ENCODE measurements around the gene ERAS.

Gene ERAS, protein sequence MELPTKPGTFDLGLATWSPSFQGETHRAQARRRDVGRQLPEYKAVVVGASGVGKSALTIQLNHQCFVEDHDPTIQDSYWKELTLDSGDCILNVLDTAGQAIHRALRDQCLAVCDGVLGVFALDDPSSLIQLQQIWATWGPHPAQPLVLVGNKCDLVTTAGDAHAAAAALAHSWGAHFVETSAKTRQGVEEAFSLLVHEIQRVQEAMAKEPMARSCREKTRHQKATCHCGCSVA

DNA sequence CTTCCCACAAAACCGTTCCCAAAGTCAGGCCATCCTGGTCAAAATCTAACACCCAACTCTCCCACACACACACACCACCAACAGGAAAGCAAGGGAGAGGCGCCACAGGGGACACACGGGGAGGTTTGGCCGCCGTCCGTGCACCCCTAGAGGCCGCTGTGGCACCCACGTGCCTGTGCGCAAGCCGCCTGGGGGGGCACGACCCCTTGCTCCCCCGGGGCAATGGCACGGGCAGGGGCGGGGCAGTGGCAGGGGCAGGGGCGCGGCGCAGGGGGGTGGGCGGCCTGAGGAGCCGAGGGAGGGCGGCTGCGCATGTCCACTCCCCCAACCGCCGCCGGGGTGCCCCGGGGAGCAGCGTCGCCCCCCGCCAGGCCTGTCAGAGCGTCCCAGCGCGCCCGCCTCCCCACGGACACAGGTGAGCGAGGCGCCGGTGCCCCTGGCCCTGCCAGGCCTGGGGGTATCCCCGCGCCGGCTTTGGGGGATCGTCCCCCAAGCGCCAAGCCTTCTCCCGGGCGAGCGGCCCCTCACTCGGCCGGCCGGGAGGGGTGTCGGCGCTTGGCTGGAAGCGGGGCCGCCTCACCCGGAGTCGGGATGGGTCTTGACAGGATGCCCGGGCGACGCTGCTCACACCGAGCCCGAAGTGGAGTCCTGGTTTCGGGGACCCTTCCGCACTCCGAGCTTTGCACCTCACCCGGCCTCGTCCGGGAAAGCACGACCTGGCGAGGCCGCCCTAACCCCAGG, at the start of gene ERAS:
Gene ERAS, plus strand, starts transcription at position 379 of the 741 bp plus-strand sequence. CDS start 2,611 bp downstream, outside the sequence.
- DNase-seq, result no peak

DNA sequence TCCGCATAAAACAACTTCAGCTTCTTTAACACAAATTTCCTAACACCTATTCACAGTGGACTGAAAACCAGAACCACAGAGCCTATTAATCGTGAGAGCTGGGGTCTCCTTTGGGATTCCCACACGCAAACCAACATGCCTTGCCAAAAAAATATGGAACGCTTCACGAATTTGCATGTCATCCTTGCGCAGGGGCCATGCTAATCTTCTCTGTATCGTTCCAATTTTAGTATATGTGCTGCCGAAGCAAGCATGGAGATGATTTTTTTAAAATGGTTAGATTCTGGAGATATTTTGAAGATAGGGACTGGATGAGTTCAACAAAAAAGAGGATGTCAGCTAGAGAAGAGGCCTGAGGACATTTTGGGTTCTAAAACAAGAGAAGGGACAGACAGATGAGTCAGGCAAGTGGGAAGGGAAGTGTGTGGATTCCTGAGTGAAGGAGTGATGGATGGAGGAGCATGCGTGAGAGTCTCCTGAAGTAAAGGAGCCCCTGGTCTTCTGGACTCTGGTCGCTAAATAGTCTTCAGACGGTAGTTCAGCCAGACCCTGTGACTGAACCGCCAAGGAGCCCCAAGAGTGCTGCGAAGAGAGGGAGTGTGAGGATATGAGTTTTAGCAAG, 49.4 kb upstream of the ERAS start:
- DNase-seq, result no peak

DNA sequence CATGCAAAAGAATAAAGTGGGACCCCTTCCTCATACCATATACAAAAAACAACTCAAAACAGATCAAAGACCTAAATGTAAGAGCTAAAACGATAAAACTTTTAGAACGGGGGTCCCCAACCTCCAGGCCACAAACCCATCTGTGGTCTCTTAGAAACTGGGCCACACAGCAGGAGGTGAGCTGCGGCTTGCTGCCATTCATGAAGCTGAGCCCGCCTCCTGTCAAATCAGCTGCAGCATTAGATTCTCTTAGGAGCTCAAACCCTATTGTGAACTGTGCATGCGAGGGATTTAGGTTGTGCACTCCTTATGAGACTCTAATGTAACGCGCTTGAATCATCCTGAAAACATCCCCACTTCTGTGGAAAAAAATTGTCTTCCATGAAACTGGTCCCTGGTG, 46.9 kb upstream of the ERAS start:
- no peak for DNase-seq

DNA sequence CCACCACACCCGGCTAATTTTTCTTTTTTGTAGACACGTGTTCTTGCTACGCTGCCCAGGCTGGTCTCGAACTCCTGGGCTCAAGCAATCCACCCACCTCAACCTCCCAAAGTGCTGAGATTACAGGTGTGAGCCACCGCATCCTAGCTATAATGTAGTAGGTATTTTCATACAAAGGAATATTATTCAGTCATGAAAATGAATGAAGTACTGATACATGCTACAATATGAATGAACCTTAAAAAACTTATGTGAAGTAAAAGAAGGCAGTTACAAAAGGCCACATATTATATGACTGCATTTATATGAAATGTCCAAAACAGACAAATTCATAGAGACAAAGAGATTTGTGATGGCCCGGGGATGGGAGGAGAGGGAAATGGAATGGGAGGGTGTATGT, 44.6 kb upstream of the ERAS start:
- DNase-seq, result no peak

DNA sequence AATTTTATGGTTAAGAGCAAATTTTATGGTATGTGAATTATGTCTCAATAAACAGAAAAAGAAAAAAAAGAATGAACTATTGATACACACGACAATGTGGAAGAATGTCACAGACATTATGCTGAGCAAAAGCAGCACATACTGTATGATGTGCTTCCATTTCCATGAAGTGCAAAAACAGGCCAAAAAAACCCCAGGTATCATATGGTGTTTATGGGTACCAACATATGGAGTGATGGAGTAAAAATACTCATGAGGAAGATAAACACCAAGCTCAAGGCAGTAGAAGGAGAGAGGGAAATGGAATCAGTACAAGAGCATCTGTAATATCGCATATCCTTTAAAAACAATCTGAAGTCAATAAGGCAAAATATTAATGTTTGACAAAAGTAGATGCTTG, 44.1 kb upstream of the ERAS start:
- no peak for DNase-seq

DNA sequence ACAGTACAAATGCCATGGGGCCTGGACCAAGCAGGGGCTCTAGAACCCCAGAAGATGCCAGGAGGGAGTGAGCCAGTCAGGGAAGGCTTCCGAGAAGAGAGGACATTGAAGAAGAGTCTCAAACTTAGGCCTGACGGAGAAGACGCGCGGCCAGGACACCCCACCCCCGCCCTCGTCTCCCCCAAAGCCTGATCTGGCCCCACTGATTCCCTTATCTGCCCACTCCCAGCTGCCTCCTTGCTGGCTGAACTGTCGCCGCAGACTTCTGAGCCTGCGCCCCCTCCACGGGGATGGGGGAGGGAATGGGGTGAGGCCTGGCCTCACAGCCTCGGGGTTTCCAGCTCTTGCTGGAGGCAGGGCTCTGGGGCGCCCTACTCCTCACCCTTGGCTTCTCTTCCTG, 43.5 kb upstream of the ERAS start:
- no peak for DNase-seq

DNA sequence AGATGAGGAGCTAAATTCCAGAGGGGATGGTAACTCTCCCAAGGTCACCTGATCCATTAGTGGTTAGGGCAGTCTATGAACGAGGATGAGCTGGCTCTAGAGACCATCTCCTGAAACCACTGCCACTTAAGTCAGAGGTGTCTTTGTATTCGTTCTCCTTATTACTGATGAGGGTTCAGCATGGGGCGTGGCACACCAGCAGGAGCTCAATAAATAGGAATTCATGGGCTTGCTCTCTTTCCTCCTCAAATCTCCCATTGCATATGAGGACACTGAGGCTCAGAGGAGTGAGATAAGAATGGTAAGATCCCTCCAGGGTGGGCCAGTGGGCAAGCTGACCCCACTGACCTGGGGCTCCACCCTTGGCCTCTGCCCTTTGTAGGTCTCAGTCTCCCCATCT, 41.6 kb upstream of the ERAS start:
- DNase-seq, result no peak

DNA sequence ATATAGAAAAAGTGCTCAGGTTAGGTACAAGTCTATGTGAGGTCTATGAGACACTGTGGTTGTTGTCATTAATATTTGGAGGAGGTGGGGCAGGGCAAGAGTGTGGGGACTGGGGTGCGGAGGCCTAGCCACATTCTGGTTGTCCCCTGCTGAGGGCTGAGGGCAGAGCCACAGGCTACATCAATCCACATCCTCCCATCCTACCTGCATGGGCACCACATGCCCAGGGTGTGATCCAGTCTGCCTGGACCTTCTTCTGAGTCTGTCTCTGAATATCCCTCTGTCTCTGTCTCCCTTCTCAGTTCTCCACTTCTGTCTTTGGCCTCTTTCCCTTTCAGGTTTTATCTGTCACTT, 41.1 kb upstream of the ERAS start:
- DNase-seq, result no peak

DNA sequence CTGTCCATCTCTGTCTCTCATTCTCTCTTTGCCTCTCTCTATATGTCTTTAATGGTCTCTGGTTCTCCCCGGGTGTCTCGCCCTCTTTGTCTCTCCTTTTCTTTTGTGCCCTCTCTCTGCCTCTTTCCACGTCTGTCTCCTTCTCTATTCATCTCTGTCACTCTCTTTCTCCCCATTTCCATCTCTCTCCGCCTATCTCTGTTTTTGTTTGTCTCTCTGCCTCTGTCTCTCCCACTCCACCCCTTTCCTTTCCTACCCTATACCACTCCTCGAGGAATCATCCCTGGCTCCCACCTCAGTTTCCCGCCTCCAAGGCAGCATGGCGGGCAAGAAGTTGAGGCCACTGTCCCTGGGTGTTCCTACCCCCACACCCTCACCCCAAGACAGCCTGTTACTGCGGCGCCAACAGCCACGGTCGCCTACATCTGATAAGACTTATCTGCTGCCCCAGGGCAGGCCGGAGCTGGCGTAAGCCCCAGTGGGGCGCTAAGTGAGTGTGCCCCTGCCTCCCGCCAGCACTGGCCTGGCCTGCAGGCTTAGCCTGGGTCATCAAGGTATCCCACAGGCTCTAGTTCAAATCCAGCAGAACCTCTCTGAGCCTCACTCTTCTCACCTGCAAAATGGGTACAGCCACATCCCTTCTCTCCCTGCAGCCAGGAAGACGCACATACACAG, 40.6 kb upstream of the ERAS start:
- no peak for DNase-seq

DNA sequence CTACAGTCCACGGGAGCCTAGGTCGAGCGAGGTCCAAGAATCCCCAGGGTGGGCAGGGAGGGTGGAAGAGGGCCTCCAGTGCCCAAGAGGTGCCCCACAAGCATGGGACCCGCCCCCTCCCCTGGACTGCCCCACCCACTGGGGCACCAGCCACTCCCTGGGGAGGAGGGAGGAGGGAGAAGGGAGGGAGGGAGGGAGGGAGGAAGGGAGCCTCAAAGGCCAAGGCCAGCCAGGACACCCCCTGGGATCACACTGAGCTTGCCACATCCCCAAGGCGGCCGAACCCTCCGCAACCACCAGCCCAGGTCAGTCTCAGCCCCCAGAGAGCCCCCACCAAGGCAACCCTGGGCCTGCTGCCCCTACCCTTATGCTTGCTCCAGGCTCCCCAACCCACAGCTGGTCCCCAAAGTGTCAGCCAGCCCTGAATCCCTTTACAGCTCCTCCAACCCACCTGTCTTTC, 39.9 kb upstream of the ERAS start, which contains the start of gene GATA1:
Gene GATA1, plus strand, starts transcription at position 250 of the 460 bp plus-strand sequence. CDS start 4,520 bp downstream, outside the sequence.
- no peak for DNase-seq

DNA sequence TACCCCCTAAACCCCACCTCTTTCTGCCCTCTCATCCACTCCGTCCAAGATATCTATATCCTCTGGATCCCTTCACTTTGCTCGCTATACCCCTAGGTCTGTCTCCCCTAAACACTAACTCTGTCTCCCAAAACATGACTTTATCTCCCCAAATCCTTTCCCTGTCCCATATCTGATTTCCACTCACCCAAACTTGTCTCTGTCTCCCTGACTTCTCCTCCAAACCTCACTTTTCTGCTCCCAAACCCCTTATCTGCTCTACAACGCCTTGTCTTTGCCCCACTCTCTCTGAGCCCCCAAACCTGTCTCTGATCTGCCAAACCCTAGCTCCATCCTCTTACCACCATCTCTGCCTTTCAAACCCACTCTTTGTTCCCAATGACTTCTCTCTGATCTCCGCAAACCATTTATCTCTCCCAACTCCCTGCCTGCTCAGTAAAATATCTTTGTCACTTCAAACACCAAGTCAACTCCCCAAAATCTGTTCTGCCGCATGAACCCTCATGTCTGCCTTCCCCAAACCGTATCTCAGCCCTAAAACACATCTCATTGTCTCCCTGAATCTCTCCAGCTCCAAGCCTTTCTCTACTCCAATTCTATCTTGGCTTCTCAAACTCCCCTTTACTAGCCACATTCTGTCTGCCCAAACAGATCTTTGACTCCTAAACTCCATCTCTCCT, 39.3 kb upstream of the ERAS start:
- DNase-seq, result no peak

DNA sequence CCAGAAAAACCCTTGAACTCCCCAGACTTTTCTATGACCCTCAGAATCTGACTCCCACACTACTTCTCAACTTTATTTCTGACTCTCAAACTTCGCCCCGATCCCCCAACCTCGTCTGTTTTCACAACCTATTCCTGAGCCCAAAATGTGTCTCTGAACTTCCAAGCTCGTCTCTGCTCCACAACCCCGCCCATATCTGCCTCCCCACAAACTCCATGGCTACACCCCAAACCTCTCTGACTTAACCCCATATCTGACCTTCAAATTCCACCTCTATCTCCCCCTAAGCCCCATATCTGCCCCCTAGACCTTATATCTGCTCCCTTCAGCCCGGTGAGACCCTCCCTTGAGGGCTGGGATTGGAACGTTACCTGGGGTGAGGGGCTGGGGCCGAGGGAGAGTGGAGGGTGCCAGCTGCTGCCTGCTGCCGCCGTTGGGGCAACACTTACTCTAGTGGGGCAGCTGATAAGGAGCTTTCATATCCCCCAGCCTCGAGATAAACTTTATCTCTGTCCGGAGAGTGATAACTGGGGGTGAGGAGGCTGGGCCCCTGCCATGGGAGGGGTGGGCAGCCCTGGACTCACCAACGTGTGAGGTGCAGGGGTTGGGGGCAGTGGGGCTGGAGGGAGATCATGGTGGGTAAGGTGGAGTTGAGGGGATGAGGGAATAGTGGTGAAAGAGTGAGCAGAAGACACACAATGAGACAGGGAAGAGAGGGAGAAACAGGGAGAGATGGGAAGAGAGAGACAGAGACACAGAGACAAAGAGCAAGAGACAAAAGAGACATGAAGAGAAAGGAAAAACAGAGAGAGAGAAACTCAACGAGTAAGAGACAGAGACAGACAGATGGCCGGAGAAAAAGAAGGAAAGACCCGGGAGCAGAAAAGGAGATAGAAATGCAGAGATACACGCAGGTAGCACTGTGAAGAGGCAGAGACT, 38.5 kb upstream of the ERAS start:
- no peak for DNase-seq

DNA sequence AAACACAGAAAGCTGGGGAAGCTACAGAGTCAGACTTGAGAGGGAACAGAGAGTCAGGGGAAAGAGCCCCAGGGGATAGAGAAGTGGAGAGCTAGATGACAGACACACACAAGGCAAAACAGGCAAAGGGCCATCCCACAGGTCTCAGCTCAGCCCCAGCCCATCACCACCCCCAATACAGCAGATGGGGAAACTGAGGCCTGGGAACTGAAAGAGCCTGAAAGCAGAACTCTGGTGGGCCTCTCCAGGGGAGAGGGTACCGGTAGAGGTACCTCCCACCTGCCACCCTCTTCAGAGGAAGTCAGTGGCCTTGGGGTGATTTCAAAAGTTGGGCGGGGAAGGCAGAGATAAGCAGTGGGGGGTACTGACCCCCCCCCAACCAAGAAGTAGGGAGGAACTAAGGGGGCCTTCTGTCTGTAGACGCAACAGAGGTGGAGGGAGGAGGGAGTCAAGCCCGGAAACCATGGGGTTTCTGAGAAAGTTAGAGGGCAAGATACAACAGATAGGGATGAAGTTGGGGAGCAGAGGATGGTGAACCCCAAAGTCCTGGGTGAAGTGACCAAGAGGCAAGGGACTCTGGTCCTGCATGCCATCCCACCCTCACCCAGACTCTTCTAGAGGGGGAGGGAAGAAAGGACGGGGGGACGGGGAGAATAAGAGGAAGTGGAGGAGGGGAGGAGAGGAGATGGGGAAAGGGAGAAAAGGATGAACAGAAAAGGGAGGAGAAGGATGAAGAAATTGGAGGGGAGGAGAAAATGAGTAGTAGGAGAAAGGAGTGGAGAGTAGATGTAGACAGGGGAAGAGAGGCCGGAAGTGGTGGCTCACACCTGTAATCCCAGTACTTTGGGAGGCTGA, 36.7 kb upstream of the ERAS start:
- no peak for DNase-seq

DNA sequence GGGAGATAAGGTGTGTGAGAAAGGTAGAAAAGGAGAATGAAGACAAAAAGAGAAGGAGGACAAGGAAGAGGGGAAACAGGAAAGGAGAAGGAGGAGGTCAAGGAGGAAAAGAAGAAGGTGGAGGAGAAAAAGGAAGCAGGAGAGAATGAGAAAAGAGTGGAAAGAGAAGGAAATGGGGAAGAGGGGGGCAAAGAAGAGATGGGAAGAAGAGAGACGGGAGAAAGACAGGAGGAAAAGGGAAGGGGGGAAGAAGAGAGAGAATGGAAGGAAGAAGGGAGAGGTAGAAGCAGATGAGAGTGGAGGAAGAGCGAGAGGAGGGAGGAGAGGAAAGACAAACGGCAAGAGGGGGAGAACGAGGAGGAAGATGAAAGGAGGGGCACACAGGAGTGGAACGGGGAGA, 35.8 kb upstream of the ERAS start:
- DNase-seq, result no peak

DNA sequence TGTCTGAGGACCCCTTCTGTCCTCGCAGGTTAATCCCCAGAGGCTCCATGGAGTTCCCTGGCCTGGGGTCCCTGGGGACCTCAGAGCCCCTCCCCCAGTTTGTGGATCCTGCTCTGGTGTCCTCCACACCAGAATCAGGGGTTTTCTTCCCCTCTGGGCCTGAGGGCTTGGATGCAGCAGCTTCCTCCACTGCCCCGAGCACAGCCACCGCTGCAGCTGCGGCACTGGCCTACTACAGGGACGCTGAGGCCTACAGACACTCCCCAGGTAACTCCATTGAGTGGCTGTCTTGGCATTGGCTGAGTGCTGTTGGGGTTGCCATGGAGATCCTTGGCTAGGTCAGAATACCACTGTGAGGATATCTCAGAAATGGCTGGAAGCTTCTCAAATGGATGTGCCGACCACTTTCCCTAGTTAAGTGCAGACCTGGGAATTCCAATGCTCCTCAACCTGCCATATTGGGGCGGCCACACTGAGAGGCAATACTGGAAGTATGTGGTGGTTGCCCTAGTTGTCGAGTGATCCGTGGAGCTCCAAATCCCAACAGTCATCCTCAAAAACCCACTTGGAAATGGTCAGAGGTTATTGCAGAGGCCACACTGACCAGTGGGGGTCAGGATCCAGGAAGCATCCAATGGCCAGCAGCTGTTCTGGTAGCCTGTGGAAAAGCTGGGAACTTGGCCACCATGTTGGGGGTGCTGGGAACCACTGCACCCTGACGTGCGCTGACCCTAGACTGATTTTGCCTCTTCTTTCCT, 35.1 kb upstream of the ERAS start:
- DNase-seq, result no peak

DNA sequence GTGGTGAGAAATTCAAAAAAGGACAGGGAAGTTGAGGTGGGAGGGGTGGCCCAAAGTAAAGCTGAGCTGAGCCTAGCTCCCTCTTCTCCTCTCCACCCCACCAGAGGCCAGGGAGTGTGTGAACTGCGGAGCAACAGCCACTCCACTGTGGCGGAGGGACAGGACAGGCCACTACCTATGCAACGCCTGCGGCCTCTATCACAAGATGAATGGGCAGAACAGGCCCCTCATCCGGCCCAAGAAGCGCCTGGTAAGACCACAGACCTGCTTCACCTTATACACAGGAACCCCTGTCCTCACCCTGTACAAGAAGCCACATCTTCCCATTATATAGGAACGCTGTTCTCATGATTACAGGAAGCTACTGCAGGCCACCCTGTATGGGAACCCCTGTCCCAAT, 34.1 kb upstream of the ERAS start:
- DNase-seq, result no peak

DNA sequence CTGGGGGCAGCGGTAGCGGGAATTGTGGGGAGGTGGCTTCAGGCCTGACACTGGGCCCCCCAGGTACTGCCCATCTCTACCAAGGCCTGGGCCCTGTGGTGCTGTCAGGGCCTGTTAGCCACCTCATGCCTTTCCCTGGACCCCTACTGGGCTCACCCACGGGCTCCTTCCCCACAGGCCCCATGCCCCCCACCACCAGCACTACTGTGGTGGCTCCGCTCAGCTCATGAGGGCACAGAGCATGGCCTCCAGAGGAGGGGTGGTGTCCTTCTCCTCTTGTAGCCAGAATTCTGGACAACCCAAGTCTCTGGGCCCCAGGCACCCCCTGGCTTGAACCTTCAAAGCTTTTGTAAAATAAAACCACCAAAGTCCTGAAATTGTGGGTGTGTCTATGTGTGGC, 32.4 kb upstream of the ERAS start:
- DNase-seq, result no peak

DNA sequence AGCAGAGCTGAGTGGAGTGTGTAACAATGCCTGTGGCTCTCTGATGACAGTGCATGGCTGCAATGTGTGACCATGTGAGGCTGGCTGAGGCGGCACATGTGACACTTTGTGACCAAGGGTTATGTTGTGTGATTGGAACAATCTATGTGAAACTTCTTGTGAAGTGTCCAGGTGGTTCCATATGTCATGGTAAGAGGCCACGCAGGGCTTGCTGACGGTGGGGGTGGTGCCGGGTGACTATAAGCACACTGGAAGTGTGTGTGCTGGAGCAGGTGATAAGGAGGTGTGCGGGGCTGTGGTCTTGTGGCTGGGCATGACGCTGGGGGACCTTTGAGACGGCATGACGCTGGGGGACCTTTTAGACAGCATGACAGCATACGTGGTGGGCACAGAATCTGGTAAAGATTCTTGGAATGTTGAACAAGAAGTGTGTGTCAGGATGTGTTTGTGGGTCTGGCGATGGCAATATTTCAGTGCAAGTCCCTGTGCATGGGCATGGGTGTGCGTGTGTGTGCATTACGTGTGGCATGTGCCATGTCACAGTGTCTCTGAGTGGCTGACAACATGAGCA, 31.9 kb upstream of the ERAS start:
- DNase-seq, result no peak

DNA sequence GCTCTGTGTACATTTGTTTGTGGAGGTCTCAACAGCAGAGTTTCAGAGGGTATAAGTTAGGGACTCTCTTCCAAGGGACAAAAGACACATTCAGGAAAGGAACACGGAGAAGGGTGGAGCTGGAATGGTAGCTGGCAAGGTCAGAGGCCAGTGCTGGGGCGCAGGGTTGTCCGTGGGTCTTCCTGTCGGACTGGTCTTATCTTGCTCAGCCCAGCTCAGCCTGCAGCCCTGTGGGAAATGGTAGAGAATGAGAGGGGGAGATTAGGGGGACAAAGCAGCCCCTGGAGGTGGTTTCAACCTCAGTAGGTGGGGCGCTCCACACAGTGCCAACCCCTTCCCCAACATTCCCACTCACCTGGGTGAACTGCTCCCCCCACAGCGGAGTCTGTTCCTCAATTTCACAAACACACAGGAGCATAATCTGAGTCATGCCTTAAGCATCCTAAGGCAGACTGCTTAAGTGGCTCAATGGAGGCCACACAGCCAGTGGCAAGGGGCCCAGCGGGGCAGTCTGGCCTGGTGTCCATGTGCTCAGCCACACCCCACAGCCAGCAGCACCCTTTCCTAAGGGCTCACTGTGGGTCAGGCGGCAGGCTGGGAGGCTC, 31.3 kb upstream of the ERAS start:
- no peak for DNase-seq

Measured in stimulated activated naive CD4-positive, alpha-beta T cell treated with Interleukin-2 at 50 U/mL for 16 hours (primary cell).